NCI-H2171 treated with DMSO at 0.1 percent for 48 hours (cell line): ENCODE data around the gene QRICH2.
"Not testable (repeated sequence)": the region's sequence is repeated elsewhere in the genome, so short reads cannot be mapped to it uniquely, and the experiment has no call there.

ENCODE experiments used
- DNase-seq: peaks from one replicate; lab custom pipeline; 2025; lab: John Stamatoyannopoulos, UW

The QRICH2 gene

DNA sequence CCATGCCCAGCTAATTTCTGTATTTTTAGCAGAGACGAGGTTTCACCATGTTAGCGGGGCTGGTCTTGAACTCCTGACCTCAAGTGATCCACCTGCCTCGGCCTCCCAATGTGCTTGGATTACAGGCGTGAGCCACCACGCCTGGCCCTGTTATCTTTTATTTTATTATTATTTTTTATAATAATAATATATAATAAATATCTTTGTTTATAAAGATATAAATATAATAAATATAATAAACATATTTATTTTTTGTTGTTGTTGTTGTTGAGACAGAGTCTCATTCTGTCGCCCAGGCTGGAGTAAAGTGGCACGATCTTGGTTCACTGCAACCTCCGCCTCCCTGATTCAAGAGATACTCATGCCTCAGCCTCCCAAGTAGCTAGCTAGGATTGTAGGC is 60.8 kb downstream of the QRICH2 start:
- no peak for DNase-seq

DNA sequence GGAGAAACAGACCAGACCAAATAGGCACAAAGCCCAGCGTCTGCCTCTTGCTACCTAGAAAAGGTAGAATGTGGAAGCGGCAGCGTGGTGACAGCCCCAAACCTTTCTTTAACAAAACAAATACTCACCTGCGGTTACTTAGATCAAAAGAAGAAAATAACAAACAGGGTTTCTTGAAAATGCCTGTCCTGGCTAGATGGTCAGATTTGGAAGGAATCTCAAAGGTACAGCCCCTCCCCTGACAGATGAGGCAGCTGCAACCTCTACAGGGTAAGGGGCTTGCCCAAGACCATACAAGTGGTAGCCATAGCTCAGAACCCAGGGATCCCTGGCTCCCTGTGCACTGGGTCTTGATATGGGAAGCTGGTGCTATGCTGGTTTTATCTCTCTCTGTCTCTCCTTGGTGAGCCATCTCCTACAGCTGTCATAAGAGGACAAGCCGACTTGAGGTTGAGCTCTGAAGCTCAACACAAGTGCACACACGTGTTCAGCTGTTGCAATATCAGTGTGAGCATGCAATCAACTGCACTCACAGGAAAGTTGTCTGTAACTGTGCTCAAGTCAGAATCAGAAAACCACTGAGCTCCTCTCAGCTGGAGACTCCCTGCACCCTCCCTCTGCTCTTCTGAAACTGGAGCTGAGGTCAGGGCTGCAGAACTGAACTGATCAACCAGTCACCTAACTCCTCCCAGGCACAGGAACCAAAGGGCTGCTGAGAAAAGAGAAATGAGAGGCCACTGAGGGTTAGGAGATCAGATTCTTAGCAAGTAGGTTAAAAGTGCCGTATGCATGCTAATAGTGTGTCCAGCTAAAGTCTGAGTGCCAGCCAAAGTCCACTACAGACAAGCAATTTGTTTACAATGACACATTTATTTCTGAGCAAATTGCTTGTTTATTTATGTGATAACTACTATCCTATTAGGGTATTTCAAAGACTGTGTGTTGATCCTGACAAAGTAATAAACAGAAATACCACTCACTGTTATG is 61.7 kb downstream of the QRICH2 start:
- DNase-seq, result no peak

DNA sequence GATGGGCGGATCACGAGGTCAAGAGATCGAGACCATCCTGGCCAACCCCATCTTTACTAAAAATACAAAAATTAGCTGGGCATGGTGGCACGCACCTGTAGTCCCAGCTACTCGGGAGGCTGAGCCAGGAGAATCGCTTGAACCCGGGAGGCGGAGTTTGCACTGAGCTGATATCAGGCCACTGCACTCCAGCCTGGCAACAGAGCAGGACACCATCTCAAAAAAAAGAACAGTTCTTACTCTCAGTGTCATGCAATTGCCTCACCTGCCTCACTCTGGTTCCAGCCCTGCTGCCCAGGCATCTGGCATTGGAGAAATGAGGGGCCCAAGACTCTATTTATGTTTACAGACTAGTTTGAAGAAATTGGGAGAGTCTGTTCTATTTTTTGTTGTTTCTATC is 63.4 kb downstream of the QRICH2 start:
- not testable (repeated sequence) for DNase-seq

DNA sequence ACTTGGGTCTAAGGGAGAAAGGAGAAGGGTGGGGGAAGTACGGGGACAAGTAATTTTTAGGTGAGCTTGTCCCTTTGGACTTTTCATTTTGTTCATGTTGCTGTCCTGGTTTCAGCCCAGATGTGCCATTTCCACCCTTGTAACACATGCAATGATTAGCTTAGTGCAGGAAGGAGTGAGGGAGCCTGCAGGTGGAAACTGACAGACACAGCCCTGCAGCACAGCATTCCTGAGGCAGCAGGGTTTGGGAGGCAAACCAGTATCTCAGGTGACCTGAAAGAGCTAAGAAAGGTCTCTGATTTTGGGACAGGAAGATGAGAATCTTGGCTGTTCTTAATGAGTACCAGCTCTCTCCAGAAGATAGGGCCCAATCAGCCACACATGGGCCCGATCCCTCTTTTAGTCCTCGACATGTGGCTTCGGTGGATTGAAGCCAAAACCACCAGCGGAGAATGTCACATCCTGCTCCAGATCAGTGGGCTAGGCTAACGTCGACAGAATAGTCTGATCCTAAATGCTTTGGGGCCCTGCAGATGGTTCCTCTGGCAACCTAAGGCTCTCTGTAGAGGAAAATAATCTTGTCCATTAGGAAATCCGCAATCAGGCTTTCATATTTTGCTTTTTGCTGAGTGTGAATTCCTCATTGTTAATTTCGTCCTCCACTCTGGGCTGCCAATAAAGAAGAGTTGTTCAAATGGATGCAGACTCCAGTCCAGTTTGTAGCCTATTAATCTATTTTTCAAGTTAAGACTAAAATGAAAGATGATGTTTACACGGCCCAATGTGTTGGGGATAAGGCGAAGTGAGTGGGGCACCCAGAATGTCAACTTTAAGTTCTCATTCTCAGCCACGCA is 64.0 kb downstream of the QRICH2 start:
- DNase-seq, result no peak

- DNase-seq, result no peak
Measured at GRCh38 chr17:76241691-76242255, 66.3 kb downstream of the QRICH2 start.

DNA sequence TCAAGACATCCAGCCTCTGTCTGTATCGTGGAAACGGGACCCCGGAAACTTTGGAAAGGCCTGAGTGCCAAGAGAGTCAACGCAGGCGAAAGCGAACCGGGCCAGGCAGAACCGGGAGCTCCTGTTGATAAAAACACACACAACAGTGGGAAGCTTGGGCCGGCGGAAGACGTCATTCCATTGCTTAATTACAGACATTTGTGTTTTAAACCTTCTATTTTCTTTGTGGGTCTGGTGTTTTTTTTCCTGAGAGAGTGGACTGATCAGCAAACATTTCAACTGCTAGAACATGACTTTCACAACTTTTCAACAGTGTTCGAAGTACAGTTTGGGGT is 66.9 kb downstream of the QRICH2 start:
- DNase-seq, result no peak

DNA sequence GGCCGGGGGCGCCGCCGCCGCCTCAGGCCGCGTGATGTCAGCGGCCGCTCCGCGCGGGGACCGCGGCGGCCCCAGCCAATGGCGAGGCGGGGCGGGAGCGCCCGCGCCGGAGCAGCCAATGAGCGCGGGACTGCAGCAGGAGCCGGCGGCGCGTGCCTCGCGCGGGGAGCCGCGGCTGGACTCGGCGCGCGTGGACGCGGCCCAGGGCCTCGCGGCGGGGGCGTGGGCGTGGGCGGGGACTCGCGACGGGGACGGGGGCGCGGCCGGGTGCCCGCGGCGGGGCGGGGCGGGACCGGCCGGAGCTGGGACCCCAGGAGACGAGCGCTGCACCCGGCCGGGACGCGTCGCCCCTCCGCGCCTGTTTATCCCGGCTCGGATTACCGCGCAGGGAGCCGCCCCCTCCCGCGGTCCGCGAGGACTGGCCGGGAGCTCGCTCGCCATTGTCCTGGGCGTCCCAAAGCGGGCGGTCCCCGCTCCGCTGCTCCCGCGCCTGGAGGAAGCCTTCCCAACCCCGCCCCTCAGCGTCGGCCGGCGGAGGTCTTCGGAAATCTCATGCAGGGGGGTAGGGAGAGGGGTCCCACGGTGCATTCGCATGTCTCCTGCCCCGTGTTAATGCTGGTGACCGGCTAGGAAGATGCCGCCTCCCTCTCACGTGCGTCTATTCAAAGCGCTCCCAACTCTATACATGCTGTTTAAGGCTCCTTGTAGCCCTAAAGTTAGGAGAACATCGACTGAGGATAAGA is 67.4 kb downstream of the QRICH2 start, which contains the start of gene RNF157:
TSS of gene RNF157 (minus strand) at position 33 of the 743 bp plus-strand sequence. CDS start 253 bp downstream, outside the sequence.
- peak; percentile 44 for DNase-seq

DNA sequence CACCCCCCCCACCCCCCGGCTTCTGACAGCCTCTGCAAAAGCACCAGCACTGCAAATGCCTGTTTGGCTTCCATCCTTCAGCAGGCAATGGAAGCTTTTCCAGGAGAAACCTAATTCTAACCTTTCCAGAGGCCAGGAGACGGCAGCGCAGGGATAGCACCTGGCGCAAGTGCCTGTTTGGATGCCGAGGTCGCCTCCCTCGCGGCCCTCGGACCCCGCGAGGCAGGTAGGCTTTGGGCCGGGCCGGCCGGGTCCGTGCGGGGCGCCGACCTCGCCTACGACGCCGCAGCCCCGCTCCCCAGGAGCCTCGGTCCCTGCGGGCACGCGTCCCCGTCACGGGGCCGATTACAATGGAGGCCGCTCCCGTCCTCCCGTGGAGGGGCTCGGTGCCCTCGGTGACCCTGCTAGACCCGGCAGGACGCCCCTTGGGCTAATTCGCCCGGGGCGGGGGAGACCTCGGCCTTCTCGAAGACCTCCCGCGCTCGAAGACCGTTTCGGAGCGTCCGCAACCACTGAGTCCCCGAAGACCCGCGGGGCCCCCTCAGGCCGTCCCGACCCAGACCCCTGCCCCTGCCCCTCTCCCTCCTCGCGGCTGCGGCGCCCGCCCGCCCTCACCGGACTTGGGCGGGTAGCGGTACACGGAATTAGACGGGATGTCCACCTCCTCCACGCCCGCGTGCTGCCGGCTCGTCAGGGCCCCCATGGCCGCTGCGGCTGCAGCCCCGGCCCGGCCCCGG is 68.4 kb downstream of the QRICH2 start:
- no peak for DNase-seq

DNA sequence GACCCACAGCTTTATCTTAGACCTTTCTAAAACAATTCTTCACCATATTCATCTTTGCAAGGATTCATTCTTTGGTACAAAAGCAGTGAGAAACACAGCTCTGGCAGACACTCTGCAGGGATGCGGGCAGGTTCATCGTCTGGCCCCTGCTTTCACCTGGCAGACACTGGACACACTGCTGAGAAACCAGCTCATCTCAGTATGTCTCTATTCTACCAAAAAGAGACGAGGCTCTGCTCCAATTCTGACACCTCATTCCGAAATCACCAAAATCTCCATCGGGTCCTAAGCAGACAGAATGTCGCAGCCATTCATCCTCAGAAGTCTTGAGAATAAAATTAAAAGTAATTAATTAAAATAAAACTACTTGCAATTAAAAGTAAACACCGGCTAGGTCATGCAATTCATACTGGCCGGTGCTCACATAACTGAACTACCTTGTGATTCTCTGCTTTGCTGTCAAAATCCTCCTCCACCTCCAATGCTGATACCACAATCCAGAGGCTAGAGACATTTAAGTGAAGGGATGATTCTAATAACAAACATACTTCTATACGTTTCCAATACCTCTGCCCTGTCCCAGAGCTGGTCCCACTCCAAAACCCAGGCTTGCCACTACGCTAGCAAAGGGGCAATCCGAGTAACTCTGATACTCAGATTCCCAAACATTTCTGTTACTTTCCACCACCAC is 69.1 kb downstream of the QRICH2 start:
- DNase-seq, result no peak

GRCh38 chr17:76237859-76238313 is 70.2 kb downstream of the QRICH2 start:
- no peak for DNase-seq

DNA sequence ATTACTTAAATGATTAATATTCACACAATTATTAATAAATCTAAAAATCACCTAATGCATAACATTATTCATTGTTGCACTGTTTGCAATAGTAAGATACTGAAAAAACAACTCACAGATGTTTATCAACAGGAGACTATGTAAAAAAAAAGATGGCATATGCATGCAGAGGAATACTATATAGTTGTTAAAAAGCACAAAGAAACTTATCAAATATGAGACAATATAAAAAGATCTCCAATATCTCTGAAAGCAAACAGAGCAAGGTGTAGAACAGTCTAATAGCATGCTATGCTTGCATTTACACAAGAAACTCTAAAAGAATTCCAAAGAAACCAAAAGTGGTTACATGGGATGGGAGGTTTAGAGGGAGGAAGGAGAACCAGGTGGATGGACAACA is 71.5 kb downstream of the QRICH2 start:
- no peak for DNase-seq

- DNase-seq, result no peak
Measured at GRCh38 chr17:76235883-76236282, 72.2 kb downstream of the QRICH2 start.

DNA sequence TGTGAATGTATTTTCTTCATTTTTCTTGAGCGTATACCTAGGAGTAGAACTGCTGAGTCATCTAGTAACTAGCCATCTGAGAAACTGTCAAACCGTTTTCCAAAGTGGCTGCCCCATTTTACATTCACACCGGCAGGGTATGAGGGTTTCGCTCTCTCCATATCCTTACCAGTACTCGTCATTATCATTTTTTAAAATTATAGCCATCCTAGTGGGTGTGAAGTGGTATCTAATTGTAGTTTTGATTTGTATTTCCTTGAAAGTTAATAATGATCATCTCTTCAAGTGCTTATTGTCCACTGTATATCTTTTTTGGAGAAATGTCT is 73.8 kb downstream of the QRICH2 start:
- no peak for DNase-seq

DNA sequence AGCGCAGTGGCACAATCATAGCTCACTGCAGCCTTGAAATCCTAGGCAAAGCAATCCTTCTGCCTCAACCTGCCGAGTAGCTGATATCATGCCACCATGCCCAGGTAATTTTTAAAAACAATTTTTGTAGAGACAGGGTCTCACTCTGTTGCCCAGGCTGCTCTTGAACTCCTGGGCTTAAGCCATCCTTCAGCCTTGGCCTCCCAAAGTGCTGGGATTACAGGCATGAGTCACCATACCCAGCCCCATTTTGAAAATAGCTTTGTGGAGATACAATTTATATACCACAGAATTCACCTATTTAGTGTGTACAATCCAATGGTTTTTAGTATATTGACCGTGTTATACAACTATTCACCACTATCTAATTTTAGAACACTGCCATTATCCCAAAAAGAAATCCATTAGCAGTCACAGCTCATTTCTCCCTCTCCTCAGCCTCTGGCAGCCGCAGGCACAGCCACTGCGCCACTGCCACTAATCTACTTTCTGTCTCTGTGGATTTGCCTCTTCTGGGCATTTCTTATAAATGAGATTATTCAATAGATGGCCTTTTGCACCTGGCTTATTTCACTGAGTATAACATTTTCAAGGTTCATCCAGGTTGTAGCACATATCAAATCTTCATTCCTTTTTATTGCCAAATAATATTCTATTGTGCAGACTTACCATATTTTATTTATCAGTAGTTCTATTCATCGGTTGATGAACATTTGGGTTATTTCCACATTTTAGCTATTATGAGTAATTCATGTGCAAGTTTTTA is 74.3 kb downstream of the QRICH2 start:
- DNase-seq, result no peak

DNA sequence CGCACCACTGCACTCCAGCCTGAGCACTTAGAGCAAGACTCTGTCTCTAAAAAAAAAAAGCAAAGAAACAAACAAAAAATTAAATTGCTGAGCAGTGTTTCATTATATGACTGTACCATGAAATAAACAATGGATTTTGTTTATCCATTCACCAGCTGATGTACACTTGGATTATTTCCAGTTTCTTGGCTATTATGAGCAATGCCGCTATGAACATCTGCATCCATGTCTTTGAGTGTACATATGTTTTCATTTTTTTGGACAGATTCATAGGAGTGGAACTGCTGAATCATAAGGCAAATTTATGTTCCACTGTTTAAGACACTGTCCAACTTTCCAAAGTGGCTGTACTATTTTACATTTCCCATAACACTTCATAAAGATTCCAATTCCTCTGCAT is 75.7 kb downstream of the QRICH2 start:
- DNase-seq, result peak; percentile 53

DNA sequence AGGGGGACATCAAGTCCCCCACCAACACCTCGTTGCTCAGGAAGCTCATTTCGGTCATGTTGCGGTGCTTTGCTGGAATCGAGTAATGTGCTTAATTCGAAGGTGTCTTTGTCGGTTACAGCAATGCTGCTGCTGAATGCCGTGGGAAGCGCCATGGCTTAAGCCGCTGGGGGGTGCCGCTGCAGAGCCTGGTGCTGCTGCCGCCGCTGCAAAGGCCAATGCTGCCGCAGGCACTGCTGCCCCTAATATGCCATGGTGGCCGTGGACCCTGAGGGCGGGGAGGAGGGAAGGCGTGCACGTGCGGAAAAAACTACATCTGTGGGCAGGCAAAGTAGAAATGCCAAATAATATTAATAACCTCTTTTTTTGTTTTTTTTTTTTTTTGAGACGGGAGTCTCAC is 81.3 kb downstream of the QRICH2 start:
- not testable (repeated sequence) for DNase-seq

DNA sequence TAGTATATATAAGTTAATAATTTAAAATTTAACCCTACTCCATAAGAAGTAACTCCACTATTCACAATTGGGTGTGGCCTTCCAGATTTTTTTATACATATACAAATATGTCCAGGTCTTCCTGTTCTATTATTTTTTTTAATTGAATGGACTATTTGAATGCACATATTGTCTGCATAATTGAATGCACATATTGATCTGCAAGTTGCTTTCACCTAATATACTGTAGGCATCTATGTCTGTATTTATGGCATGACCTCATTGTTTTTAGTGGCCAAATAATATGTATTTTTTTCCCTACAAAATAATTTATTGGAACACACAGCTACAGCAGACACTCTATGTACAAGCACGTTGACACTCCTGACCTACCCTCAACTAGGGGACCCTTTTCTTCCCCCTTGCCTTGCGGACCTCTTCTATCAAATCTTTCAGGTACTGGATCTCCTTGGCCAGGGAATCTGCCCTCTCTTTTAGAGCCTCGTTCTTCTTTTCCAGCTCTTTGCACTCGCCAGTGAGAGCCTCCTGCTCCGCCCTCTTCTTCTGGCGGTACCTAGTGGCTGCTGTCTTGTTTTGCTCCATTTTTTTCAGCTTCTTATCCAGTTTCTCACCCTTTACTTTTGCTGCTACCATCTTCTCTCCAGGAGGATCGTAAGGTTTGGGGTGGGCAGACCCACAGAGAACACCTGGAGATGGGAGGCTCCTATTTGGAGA is 82.5 kb downstream of the QRICH2 start:
- DNase-seq, result not testable (repeated sequence)
